HG03045 (cell line): ENCODE measurements around the gene MGME1.

ENCODE experiments used
- ATAC-seq: cut with Tn5 transposase; IDR thresholded peaks from one replicate; pipeline ENCODE4 v1.9.1; 2021; ENCODE audit warnings: mild to moderate bottlenecking, moderate library complexity; ENCODE audit not compliant: unreplicated experiment

MGME1 gene

GRCh38 chr20:17940224-17940971, 28.4 kb upstream of the MGME1 start:
- no peak for ATAC-seq

- ATAC-seq: no peak
These were observed 27.6 kb upstream of the MGME1 start for GRCh38 chr20:17941087-17941825.

DNA sequence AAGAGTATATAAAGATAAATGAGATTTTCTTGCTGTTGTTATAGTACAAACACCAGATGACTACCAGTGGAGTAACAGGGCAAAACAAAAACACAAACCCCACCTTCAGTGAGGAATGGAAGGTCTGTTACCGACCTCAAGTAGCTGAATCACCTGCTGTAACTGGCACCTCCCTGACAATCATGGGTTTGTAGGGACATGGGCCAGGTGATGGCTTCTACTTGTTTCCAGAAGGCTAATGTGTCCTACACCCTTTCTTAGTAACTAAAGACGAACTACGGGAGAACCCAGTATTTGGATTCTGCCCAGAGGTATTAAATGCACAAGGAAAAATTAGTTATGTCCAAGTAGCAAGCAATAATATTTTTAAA, 27.0 kb upstream of the MGME1 start:
- no peak for ATAC-seq

DNA sequence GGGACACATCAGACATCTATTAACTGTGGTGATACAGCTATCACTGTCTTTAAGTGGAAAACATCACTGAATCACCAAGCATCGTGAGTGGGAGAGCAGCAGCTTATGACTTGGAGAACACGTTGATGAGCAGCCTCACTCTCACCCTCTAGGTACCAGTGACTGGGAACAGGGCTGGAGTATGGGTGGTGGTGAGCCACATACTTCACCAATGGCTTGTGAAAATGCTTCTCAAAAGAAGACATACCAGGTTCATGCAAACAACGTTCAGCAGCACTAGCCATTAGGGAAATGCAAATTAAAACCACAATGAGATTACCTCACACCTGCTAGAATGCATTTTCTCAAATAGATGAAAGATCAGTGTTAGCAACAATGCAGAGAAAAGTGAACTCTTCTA, 25.5 kb upstream of the MGME1 start:
- ATAC-seq: peak; percentile 74

GRCh38 chr20:17944854-17945474, 23.9 kb upstream of the MGME1 start:
- no peak for ATAC-seq

GRCh38 chr20:17946040-17946439, 22.8 kb upstream of the MGME1 start:
- no peak for ATAC-seq

GRCh38 chr20:17946572-17947473, 22.0 kb upstream of the MGME1 start:
- no peak for ATAC-seq

DNA sequence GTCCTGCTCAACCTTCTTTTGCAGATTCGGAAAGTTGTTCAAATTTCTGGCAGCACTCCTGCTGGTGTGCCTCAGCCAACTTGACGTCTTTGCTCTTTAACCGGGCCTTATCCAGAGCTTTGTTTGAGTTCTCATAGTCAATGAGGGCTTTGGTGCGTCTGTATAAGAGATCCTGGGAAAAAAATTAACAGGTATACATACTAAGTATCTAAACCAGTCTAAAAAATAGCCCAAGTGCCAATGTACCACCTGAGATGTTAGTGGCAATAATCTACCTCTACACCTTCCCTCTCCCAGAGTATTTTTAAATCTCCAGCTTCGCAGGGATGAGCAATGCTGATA, 21.4 kb upstream of the MGME1 start:
- no peak for ATAC-seq

GRCh38 chr20:17948442-17948841, 20.4 kb upstream of the MGME1 start:
- ATAC-seq: no peak

DNA sequence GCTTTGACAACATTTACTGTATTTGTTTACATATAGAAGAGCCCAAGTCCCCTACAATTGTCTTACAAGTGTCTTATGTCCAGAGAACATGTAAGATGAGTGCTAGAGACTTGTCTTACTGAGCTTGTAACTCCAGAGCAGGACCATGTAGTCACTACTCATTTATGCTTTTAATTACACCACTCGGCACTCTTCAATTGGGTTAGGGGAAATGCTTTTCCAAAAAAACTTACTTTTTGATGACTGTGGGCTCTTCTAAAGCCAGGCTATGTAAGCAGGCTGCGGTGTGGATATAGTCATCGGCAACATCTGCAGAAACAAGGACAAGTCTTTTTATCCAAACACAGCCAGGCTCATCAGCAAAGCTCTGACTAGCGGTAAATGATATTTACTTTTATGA, 18.9 kb upstream of the MGME1 start:
- ATAC-seq: no peak

DNA sequence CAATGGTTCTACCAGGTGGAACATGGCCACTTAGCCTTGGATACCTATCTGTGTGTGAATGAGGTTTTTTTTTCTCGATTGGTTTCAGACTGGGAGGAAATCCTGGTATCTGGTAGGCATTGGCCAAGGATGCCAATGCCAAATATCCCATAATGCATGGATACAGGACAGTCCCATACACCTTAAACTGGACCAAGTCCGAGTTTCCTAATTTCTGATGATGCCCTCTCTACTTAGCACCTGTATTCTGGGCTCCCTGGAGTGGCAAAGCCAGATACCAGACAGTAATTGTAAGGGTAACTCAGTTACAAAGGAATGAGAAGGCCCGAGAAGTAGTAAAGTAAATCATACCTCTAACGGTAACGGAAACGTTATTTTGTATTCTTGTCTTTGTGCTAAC, 18.1 kb upstream of the MGME1 start:
- ATAC-seq: no peak

- no peak for ATAC-seq
These were observed 17.5 kb upstream of the MGME1 start for GRCh38 chr20:17951323-17951722.

- no peak for ATAC-seq
These were observed 15.8 kb upstream of the MGME1 start for GRCh38 chr20:17952692-17953684.

DNA sequence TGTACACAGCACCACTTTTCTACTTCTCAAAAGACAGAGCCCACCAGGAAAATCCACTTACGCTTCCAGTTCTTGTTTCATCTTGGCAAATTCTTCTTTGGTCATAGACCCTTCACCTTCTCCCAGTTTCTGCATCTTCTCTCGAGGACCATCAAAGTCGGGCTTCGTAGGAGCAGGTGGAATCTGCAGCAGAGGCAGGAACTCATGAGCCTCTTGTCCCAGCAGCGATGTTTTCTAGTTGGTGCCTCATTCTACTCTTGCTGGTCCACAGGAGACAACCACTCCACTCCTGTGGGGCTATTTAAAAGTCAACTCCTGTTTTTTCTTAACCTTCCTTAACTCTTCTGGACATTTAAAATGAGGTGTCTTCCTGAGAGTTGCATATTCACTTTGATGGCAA, 14.9 kb upstream of the MGME1 start:
- ATAC-seq: no peak

DNA sequence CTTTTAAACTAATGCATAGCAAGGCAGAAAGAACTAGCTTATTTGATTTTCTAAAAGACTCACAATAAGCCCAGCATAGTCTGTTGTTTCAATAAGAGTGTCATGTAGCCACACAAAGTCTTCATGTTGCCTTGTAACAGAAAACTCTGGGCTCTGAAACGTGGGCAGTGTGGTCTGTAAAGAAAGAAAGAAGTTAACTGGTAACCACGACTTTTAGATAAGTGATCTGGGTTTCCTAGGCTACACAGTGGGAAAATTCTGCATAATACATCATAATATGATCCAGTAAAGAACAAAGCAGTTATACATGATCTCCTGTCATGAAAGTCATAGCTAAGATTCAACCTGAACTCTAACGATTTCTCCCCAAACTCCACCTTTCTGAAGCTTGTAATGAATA, 13.5 kb upstream of the MGME1 start:
- ATAC-seq: no peak

- ATAC-seq: no peak
These were observed 12.6 kb upstream of the MGME1 start for GRCh38 chr20:17956099-17956685.

- ATAC-seq: no peak
These were observed 11.1 kb upstream of the MGME1 start for GRCh38 chr20:17957505-17958363.

DNA sequence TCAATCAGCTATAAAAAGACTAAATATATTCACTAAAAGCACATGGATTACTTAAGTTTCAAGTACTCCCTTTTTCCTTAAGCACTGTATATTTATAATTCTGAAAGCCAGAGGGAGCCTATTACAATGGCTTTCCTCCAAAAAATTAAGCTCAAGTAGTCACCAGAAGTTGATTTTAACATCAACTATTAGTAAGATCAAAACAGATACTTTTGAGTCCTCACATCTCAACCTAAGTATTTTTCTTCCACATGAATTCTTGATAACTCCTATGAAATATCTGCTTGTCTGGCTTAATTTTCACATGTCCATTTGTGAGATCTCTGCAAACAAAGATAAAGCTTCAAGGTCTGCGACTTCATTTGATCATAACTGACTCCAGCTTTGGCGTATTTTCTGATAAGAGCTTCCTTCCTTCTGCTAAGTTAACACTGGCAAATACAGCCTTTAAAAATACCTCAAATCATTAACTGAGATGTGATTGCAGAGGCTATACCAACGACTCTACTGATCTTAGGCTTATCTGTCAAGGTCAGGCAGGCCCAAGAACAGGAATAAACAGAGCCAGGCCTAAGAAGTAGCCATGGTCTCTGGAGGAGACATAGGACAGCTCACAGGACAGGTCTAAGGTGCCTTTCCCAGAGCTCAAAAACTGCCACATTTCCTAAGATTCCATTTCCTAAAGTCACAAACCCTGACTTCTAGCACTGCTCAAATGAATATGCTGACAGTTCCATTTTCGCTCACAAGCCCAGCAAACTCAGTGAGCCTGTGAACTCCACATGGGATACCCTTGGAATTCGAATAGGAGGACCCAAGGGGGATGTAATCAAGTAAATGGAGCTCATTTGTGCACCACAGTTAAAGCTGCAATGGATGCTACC, 10.2 kb upstream of the MGME1 start:
- ATAC-seq: no peak
